Activated CD8-positive, alpha-beta T cell treated with anti-CD3 and anti-CD28 coated beads for 36 hours (primary cell): ENCODE results near the gene FBXL13. TPM values are rescaled to one million over a fixed set of nuclear protein-coding genes. Genes with fewer than 3 reads are reported as not detected.

Source experiments
- ATAC-seq: fragments of 200-7000 bp; cut with Tn5 transposase; one replicate; pipeline ENCODE4 v1.10.0; 2021; ENCODE audit warnings: mild to moderate bottlenecking, moderate library complexity
- CTCF ChIA-PET: fragments of 350-600 bp; sonication (Branson Sonifier 250); formaldehyde crosslinking; loops from one replicate; lab custom pipeline; 2021; ENCODE audit warnings: antibody characterized with exemption; lab: Charles Lee
- POLR2A ChIA-PET: fragments of 350-600 bp; sonication (Branson Sonifier 250); formaldehyde crosslinking; loops from one replicate; lab custom pipeline; 2021; ENCODE audit warnings: antibody characterized with exemption; lab: Charles Lee
- DNase-seq: peaks from one replicate; pipeline ENCODE4 v3.0.0-alpha.2; 2020
- H3K27ac Mint-ChIP-seq: one replicate; pipeline ENCODE4 v1.8.0; 2021; ENCODE audit warnings: mild to moderate bottlenecking, mixed read lengths
- H3K27me3 Mint-ChIP-seq: one replicate; pipeline ENCODE4 v1.8.0; 2021; ENCODE audit warnings: mixed read lengths
- H3K36me3 Mint-ChIP-seq: one replicate; pipeline ENCODE4 v1.8.0; 2021; ENCODE audit warnings: low read depth, mixed read lengths
- H3K4me1 Mint-ChIP-seq: one replicate; pipeline ENCODE4 v1.8.0; 2021; ENCODE audit warnings: low read depth, mixed read lengths
- H3K4me3 Mint-ChIP-seq: one replicate; pipeline ENCODE4 v1.8.0; 2021; ENCODE audit warnings: mild to moderate bottlenecking, moderate library complexity, mixed read lengths
- H3K9me3 Mint-ChIP-seq: one replicate; pipeline ENCODE4 v1.8.0; 2021; ENCODE audit warnings: mixed read lengths
- CTCF ChIP-seq: fragments of 200-600 bp; IDR thresholded peaks from one replicate; pipeline ENCODE4 v1.8.0; 2022; ENCODE audit warnings: antibody characterized with exemption, mild to moderate bottlenecking
- intact Hi-C: fragments of 100-400 bp; cut with micrococcal nuclease; formaldehyde crosslinking; loops from one replicate; pipeline ENCODE4 v1.10.0; 2022
- total RNA-seq, 2 experiments: library from RNA; stranded (reverse); gene quantifications; one replicate each; pipeline ENCODE4 v1.2.3, GENCODE V29; 2021

The FBXL13 gene
- total RNA-seq, 2 experiments from 2014 or later = 0.96 to 1.4 TPM

- no peak for TF ChIP-seq CTCF
- DNase-seq (no peak), ATAC-seq (no peak)
- H3K36me3 Mint-ChIP-seq = peaks cover 5% of the 10 kb centered on the region
- no peaks in the 10 kb centered on the region for H3K27me3 Mint-ChIP-seq
- peaks cover 8% of the 10 kb centered on the region for H3K9me3 Mint-ChIP-seq
- H3K27ac Mint-ChIP-seq = no peak overlapping the region
- no peak overlapping the region for H3K4me3 Mint-ChIP-seq
- no peaks in the 10 kb centered on the region for H3K4me1 Mint-ChIP-seq
- ChIA-PET POLR2A (no interaction called here), CTCF (no interaction called here)
- intact Hi-C loops = no loop called here
These were observed 62.9 kb downstream of the FBXL13 start for GRCh38 chr7:103011650-103012049.

GRCh38 chr7:103010211-103010610, 64.4 kb downstream of the FBXL13 start:
- TF ChIP-seq CTCF = no peak
- Mint-ChIP-seq H3K4me1 (no peaks in the 10 kb centered on the region), H3K27ac (no peak overlapping the region), H3K9me3 (peaks cover 4% of the 10 kb centered on the region), H3K36me3 (peaks cover 5% of the 10 kb centered on the region), H3K4me3 (no peak overlapping the region), H3K27me3 (no peaks in the 10 kb centered on the region)
- no peak for ATAC-seq
- CTCF ChIA-PET = no interaction called here
- POLR2A ChIA-PET = no interaction called here
- no peak for DNase-seq
- intact Hi-C loops = no loop called here

- CTCF ChIA-PET = no interaction called here
- H3K27me3 Mint-ChIP-seq = no peaks in the 10 kb centered on the region
- POLR2A ChIA-PET = no interaction called here
- no peaks in the 10 kb centered on the region for H3K4me1 Mint-ChIP-seq
- no peaks in the 10 kb centered on the region for H3K9me3 Mint-ChIP-seq
- DNase-seq (no peak), ATAC-seq (no peak)
- no peak overlapping the region for H3K4me3 Mint-ChIP-seq
- intact Hi-C loops = no loop called here
- H3K27ac Mint-ChIP-seq = no peak overlapping the region
- TF ChIP-seq CTCF = no peak
- peaks cover 6% of the 10 kb centered on the region for H3K36me3 Mint-ChIP-seq
These were observed 65.0 kb downstream of the FBXL13 start for GRCh38 chr7:103009466-103010185.

GRCh38 chr7:103003004-103003403, 71.6 kb downstream of the FBXL13 start:
- intact Hi-C loops = no loop called here
- no peak for ATAC-seq
- H3K27me3 Mint-ChIP-seq = no peaks in the 10 kb centered on the region

More at GRCh38 chr7:103003004-103003403, 71.6 kb downstream of the FBXL13 start:
- Mint-ChIP-seq H3K4me3 (no peak overlapping the region), H3K4me1 (no peaks in the 10 kb centered on the region), H3K36me3 (peaks cover 13% of the 10 kb centered on the region), H3K9me3 (peaks cover 13% of the 10 kb centered on the region), H3K27ac (no peak overlapping the region)
- no peak for DNase-seq
- no peak for TF ChIP-seq CTCF
- ChIA-PET CTCF (no interaction called here), POLR2A (no interaction called here)
